Lower lobe of right lung (tissue), 2 donors: ENCODE measurements around the gene KRT28. TPM values are rescaled to one million over a fixed set of nuclear protein-coding genes. Genes with fewer than 3 reads are reported as not detected.
A peak's percentile ranks its signal among the peaks of the same experiment; 100 is the strongest.

Source experiments
- ATAC-seq, 2 donors: fragments of 200-7000 bp; cut with Tn5 transposase; one replicate each; pipeline ENCODE4 v1.9.1; 2020 to 2022; ENCODE audit warnings: mild to moderate bottlenecking in 2 of 2, moderate library complexity in 2 of 2
- DNase-seq: peaks from one replicate; pipeline ENCODE4 v3.0.0-alpha.2; 2020
- H3K27ac ChIP-seq: fragments of 200-600 bp; one replicate; pipeline ENCODE4 v1.8.0; 2022
- H3K27me3 ChIP-seq: fragments of 200-600 bp; one replicate; pipeline ENCODE4 v1.8.0; 2022; ENCODE audit warnings: low read depth
- H3K36me3 ChIP-seq: fragments of 200-600 bp; one replicate; pipeline ENCODE4 v1.8.0; 2022; ENCODE audit warnings: mild to moderate bottlenecking
- H3K4me1 ChIP-seq: fragments of 200-600 bp; one replicate; pipeline ENCODE4 v1.8.0; 2022
- H3K4me3 ChIP-seq: fragments of 200-600 bp; one replicate; pipeline ENCODE4 v1.8.0; 2022; ENCODE audit warnings: mild to moderate bottlenecking
- H3K9me3 ChIP-seq: fragments of 200-600 bp; one replicate; pipeline ENCODE4 v1.8.0; 2022
- CTCF ChIP-seq: fragments of 200-600 bp; IDR thresholded peaks from one replicate; pipeline ENCODE4 v1.8.0; 2022; ENCODE audit warnings: antibody characterized with exemption, mild to moderate bottlenecking
- intact Hi-C: fragments of 100-400 bp; cut with DNase I; formaldehyde crosslinking; loops from one replicate; pipeline ENCODE4 v1.11.0; 2022
- total RNA-seq: library from RNA; stranded (reverse); fragmentation: NEBNext Ultra II Directional; extraction: Animal tissue kit (Norgen Biotek cat#: 25700); gene quantifications from one replicate; pipeline ENCODE4 v1.2.1, GENCODE V29; 2021
- donor health status: DM: no; HTN: yes; CAD: no; lungs with severe emphysema.

Gene KRT28
- total RNA-seq, 1 donor from 2014 or later, result not detected

- H3K36me3 ChIP-seq, result no peaks in the 10 kb centered on the region
- intact Hi-C loops, result no loop called here
- H3K4me1 ChIP-seq, result no peaks in the 10 kb centered on the region
- H3K27me3 ChIP-seq, result peaks cover 8% of the 10 kb centered on the region
- ATAC-seq (peak; percentile 61 to 87), DNase-seq (no peak)
- no peaks in the 10 kb centered on the region for H3K9me3 ChIP-seq
- H3K27ac ChIP-seq, result no peak overlapping the region
- H3K4me3 ChIP-seq, result no peak overlapping the region
- TF ChIP-seq CTCF, result no peak
Measured at GRCh38 chr17:40778461-40778860, 21.3 kb downstream of the KRT28 start.

- no peaks in the 10 kb centered on the region for H3K9me3 ChIP-seq
- H3K27me3 ChIP-seq, result peaks cover 8% of the 10 kb centered on the region
- H3K27ac ChIP-seq, result no peak overlapping the region
- H3K4me3 ChIP-seq, result no peak overlapping the region
- DNase-seq (no peak), ATAC-seq (no peak)
- intact Hi-C loops, result no loop called here
- H3K36me3 ChIP-seq, result no peaks in the 10 kb centered on the region
- TF ChIP-seq CTCF, result no peak
- no peaks in the 10 kb centered on the region for H3K4me1 ChIP-seq
Measured at GRCh38 chr17:40777971-40778370, 21.8 kb downstream of the KRT28 start.

GRCh38 chr17:40777459-40777858 lies 22.3 kb downstream of the KRT28 start:
- ATAC-seq, result no peak
- Histone ChIP-seq H3K4me1 (no peaks in the 10 kb centered on the region), H3K27ac (no peak overlapping the region), H3K9me3 (no peaks in the 10 kb centered on the region), H3K27me3 (peaks cover 8% of the 10 kb centered on the region), H3K36me3 (no peaks in the 10 kb centered on the region), H3K4me3 (no peak overlapping the region)
- no peak for TF ChIP-seq CTCF
- no peak for DNase-seq
- intact Hi-C loops, result no loop called here

- Histone ChIP-seq H3K36me3 (no peaks in the 10 kb centered on the region), H3K27me3 (peaks cover 12% of the 10 kb centered on the region), H3K27ac (no peak overlapping the region), H3K4me3 (no peak overlapping the region), H3K9me3 (no peaks in the 10 kb centered on the region), H3K4me1 (no peaks in the 10 kb centered on the region)
- ATAC-seq (no peak), DNase-seq (no peak)
- intact Hi-C loops, result no loop called here
- no peak for TF ChIP-seq CTCF
Measured at GRCh38 chr17:40775945-40776344, 23.8 kb downstream of the KRT28 start.

- Histone ChIP-seq H3K27ac (no peak within 1 kb of the TSS), H3K36me3 (no peaks in the 10 kb centered on the region), H3K4me1 (no peaks in the 10 kb centered on the region), H3K9me3 (no peaks in the 10 kb centered on the region), H3K4me3 (no peak within 1 kb of the TSS), H3K27me3 (peaks cover 4% of the 10 kb centered on the region)
- ATAC-seq (no peak), DNase-seq (no peak)
- intact Hi-C loops, result no loop called here
- no peak for TF ChIP-seq CTCF
Measured at GRCh38 chr17:40772101-40772500, 27.7 kb downstream of the KRT28 start, which contains the start of gene KRT26. Gene KRT26, minus strand, starts transcription at chr17:40772201. Its CDS starts 88 bp downstream, at chr17:40772113.

GRCh38 chr17:40765657-40766056 lies 34.1 kb downstream of the KRT28 start:
- TF ChIP-seq CTCF, result no peak
- intact Hi-C loops, result no loop called here
- DNase-seq (no peak), ATAC-seq (no peak)
- H3K27ac ChIP-seq, result no peak overlapping the region
- H3K4me3 ChIP-seq, result no peak overlapping the region
- H3K9me3 ChIP-seq, result peaks cover 15% of the 10 kb centered on the region
- no peaks in the 10 kb centered on the region for H3K27me3 ChIP-seq
- no peaks in the 10 kb centered on the region for H3K4me1 ChIP-seq
- no peaks in the 10 kb centered on the region for H3K36me3 ChIP-seq
